ENCODE measurements around the gene ZBTB7B.

Gene ZBTB7B

GRCh38 chr1:155042789-155043188, 40.2 kb downstream of the ZBTB7B start:
- no peak for DNase-seq

DNA sequence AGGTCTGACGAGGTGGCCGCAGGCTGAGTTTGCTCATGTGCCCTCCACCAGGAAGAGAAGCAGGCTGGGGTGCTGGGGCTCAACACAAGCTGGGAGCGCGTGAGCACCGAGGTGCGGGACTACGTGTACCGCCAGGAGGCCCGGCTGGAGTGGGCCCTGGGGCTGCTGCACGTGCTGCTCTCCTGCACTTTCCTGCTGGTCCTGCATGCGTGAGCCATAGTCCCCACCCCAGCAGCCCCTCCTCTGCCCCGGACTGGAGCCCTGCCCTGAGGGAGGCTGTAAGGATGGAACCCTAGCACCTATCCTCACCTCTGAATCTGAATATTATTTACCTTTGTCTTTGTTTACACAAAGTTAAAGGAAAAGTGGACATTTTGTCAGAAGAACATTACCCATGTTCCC, 40.7 kb downstream of the ZBTB7B start:
- DNase-seq, result no peak

GRCh38 chr1:155043793-155044192, 41.2 kb downstream of the ZBTB7B start:
- DNase-seq, result no peak

DNA sequence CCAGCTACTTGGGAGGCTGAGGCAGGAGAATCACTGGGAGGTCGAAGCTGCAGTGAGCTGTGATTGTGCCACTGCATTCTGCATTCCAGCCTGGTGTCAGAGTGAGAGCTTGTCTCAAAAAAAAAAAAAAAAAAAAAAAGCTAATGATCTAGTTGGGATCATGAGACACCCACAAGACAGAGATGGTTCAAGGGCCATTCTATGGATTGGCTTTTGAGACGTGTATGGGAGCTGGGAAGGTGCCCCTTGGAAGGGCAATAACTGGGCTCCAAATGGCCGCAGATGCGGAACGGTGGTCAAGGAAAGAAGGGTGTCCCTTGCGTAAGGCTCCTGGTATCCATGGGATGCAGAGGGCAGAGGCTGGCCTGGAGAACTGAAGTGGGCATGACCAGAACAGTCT, 41.8 kb downstream of the ZBTB7B start:
- no peak for DNase-seq

DNA sequence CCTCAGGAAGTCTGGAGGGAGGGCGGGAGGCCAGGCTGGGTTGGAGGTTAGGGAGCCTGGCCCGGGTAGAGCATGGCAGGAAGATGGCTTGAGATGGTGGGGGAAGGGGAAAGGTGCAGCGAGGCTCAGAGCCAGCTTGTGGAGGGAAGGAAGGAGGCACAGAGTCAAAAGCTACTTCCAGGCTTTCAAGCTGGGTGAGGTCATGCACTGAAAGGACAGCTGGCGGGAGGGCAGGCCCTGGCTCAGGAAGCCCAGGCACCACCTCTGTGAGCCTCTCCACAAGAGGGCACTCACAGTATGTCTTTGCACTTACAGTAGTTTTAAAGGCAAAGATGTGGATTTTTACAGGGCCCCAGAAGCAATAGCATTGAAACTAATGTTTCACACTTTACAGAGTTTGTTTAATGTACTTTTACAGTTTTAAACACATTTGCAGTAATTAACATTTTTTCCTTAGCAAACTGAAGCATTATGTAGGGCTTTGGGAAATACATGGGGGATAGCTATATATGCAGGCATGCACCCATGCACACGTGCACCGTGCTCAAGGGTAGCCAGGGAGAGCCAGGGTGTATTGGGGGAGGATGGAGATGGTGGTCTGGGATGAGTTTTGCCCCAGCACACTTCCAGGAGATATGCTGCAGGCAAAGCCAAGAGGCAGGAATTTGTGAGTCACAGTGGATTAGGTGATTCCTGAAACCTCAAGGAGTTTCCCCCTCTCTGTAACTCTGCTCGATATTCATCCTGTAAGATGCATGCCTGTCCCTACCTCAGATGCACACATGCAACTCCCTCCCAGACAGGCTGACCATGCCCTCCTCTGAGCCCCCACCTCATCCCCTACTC, 42.4 kb downstream of the ZBTB7B start:
- peak; percentile 31 for DNase-seq

- no peak for DNase-seq
Observed at GRCh38 chr1:155048449-155049334, 46.1 kb downstream of the ZBTB7B start.

- DNase-seq, result no peak
Observed at GRCh38 chr1:155049651-155050559, 47.3 kb downstream of the ZBTB7B start.

DNA sequence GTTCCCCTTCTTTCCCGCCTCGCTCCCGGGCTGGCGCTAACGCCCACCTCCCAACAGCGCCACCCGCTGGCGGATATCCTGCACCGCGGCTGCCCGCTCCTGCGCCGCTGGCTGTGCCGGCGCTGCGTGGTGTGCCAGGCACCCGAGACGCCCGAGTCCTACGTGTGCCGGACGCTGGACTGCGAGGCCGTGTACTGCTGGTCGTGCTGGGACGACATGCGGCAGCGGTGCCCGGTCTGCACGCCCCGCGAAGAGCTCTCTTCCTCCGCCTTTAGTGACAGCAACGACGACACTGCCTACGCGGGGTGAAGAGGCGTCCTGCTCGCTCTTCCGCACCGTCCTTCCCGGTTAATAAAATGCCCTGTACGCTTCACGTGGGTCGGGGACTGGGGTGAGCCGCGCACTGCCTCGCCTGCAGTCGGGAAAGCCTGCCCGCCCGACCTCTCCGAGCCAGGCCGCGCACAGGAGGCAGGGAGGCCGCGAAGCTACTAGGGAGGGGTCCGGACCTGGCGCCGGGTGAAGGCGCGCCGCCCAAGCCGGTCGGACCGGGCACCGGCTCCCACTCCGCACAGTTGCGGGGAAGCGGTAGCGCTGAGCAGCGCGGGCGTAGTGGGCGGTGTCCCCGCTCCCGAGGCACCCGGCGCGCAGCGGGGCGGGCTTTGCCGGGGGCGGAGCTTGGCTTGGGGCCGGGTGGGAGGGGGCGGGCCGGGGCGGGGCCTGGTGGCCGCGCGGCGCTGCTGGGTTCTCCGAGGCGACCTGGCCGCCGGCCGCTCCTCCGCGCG, 48.1 kb downstream of the ZBTB7B start, which contains the start of gene ADAM15:
TSS of gene ADAM15 (plus strand) at position 757 of the 782 bp plus-strand sequence. CDS start 71 bp downstream, outside the sequence.
- peak; percentile 47 for DNase-seq

GRCh38 chr1:155051342-155051776, 48.8 kb downstream of the ZBTB7B start:
- DNase-seq, result no peak

DNA sequence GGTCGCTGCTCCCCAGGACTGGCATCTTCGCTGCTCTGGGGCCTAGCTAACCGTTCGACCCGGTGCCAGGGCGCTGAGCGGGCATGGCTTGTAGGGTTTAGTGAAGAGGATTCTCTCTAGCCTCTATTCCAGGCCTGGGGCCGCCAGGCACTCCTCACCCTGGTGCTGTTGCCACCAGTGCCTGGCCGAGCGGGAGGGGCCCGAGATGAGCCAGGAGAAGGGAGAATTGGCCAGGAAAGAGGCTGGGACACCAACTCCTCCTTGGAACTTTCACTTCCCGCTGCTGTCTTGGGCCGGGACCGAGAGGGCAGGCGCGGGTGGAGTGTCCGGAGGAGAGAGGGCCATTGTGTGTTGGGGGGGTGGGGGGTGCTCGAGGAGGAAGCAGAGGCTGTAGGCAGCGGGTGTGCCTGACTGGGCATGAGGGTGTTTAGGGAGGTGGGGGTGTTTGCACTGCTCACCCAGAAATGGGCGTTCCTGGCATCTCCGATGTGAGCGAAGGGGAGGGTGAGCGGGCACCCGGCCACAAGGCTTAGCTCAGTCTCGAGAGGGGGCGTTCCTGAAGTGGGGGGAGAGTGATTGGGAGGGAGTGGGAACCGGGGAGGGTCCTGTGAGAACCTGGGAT, 49.3 kb downstream of the ZBTB7B start:
- DNase-seq, result peak; percentile 29

DNA sequence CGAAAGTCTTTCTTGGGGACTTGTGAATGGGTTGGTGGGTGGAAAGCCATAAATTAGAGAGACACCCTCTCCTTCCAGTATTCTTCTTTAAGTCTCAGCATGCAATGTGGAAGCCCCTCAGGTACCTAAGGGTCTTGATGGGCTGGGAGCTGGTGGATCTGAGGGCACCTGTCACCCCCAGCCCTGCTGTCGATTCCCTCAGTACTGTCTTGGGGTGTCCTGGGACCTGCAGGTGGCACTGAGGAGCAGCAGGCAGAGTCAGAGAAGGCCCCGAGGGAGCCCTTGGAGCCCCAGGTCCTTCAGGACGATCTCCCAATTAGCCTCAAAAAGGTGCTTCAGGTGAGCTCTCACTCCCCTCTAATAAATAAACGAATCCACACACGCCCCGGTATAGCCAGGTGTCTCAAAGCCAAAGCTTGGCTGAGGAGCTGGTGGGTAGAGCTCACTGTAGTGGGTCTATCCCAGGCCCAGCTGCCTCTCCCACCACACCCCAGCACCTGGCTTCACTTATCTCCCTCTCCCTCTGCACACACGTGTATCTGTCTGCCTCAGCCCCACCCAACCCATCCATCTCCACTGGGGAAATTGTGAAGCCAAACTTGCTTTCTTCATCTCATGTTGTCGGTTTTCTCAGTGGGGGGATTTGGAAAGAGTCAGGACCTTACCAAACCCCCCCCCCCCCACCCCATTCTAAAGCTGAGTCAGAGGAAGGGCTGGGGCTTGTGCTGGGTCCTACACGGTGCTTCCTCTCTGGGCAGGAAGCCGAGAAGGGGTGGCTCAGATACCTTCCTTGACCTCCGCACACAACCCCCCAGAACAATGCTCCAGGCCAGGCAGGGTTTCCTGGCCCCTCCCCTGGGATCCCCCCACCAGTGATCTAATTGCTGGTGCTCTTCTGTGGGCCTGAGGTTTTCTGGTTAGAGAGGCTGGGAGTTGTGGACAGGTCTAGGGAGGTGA, 50.1 kb downstream of the ZBTB7B start:
- DNase-seq, result no peak

DNA sequence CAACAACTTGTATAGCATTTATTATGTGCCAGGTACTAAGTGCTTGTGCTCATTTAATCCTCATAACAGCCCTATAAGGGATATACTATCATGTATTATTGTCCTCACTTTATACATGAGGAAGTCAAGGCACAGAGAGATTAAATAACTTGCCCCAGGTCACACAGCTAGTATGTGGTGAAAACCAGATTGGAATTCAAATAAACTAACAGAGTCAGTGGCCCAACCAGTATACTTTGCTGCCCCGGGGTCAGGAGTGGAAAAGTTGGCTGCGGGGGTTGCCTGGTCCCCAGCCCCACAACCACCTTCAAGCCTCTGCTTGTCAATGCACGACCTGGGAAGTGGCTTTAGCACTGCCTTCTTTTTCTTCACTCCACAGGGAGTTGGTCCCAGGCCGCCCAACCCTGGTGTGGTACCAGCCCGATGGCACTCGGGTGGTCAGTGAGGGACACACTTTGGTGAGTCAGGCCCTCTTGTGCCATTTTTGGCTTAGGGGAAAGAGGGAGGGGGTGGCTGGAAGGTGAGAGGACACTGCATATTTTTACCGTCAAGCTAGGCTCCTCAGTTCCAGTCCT, 51.0 kb downstream of the ZBTB7B start:
- no peak for DNase-seq

GRCh38 chr1:155057104-155057503, 54.5 kb downstream of the ZBTB7B start:
- DNase-seq, result no peak

DNA sequence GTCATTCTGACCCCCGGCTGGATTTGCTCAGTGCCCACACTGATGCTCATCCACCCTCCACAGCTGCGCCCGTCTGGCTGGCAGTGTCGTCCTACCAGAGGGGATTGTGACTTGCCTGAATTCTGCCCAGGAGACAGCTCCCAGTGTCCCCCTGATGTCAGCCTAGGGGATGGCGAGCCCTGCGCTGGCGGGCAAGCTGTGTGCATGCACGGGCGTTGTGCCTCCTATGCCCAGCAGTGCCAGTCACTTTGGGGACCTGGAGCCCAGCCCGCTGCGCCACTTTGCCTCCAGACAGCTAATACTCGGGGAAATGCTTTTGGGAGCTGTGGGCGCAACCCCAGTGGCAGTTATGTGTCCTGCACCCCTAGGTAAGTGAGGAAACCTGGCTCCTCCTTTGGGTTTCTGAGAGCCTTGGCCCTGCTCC, 55.2 kb downstream of the ZBTB7B start:
- no peak for DNase-seq

GRCh38 chr1:155060736-155061135, 58.1 kb downstream of the ZBTB7B start:
- DNase-seq, result no peak

DNA sequence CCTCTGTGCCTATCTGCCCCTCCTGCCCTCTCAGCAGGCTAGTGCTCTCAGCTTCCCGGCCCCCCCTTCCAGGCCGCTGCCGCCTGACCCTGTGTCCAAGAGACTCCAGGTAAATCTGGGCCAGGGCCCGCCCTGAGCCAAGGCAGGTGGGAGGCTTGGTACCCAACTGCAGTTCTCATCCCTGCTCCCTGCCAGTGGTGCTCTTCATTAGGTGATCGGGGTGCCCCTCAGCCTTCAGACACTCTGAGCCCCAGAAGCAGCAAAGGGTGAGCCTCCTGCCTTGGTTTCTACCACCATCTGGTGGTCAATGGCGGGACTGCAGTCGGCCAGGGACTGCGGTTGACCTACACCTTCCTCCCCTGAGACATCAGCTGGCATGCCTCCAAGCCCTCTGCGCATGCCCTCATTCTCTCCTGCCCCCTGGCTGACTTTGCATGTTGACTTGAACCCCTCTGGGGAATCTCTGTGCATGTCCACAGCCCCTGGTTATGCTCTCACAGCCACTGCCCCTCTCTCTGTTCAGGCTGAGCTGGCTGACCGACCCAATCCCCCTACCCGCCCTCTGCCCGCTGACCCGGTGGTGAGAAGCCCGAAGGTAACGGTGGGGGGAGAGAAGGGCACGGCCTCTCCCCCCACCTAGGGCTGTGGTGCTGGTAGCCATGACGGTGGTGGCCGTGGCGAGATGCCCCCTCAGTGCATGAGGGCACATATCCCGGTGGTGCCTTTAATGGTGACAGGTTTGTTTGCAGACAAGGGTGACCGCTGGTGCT, 59.0 kb downstream of the ZBTB7B start:
- peak; percentile 73 for DNase-seq

DNA sequence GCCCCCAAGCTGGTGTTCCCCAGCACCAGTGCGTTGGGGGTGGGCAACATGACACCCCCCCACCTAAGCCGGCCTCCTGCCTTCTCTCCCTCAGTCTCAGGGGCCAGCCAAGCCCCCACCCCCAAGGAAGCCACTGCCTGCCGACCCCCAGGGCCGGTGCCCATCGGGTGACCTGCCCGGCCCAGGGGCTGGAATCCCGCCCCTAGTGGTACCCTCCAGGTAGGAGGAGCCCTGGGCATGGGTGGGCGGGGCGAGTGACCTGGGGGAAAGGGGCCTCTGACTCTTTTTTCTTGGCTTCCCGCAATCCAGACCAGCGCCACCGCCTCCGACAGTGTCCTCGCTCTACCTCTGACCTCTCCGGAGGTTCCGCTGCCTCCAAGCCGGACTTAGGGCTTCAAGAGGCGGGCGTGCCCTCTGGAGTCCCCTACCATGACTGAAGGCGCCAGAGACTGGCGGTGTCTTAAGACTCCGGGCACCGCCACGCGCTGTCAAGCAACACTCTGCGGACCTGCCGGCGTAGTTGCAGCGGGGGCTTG, 59.6 kb downstream of the ZBTB7B start:
- no peak for DNase-seq

GRCh38 chr1:155062702-155063411, 60.3 kb downstream of the ZBTB7B start:
- no peak for DNase-seq

Data from KG1 (cell line).